Measurements from ENCODE around the gene AP2B1.
"Not testable (repeated sequence)": the region's sequence is repeated elsewhere in the genome, so short reads cannot be mapped to it uniquely, and the experiment has no call there.

Gene AP2B1

GRCh38 chr17:35596072-35596471, 8.9 kb downstream of the AP2B1 start:
- Histone ChIP-seq H3K4me3 (ENCODE audit: low read depth in 1 of 5, low read length in 5 of 5) (no peak overlapping the region), H3K27me3 (ENCODE audit: control insufficient read depth in 5 of 5, insufficient read depth in 4 of 5, low read length in 5 of 5) (no peaks in the 10 kb centered on the region), H3K4me1 (ENCODE audit: control insufficient read depth in 5 of 5, insufficient read depth in 5 of 5, low read length in 5 of 5) (peaks cover 0 to 7% (median 0%) of the 10 kb centered on the region in 5 donors), H3K9me3 (ENCODE audit: control insufficient read depth in 5 of 5, low read length in 5 of 5) (no peaks in the 10 kb centered on the region), H3K27ac (ENCODE audit: low read depth, low read length) (no peak overlapping the region), H3K9ac (ENCODE audit: low read length in 5 of 5) (no peak overlapping the region), H3K36me3 (ENCODE audit: control insufficient read depth in 5 of 5, insufficient read depth in 5 of 5, low read length in 5 of 5) (peaks cover 32 to 48% (median 40%) of the 10 kb centered on the region in 5 donors)

GRCh38 chr17:35596530-35597233, 9.6 kb downstream of the AP2B1 start:
- no peak overlapping the region for H3K27ac ChIP-seq (ENCODE audit: low read depth, low read length)
- H3K9me3 ChIP-seq (ENCODE audit: control insufficient read depth in 5 of 5, low read length in 5 of 5), result no peaks in the 10 kb centered on the region
- H3K36me3 ChIP-seq (ENCODE audit: control insufficient read depth in 5 of 5, insufficient read depth in 5 of 5, low read length in 5 of 5), result peaks cover 35 to 53% (median 46%) of the 10 kb centered on the region in 5 donors

GRCh38 chr17:35597604-35598003, 10.5 kb downstream of the AP2B1 start:
- H3K9me3 ChIP-seq (ENCODE audit: control insufficient read depth in 5 of 5, low read length in 5 of 5), result no peaks in the 10 kb centered on the region
- H3K4me1 ChIP-seq (ENCODE audit: control insufficient read depth in 5 of 5, insufficient read depth in 5 of 5, low read length in 5 of 5), result peaks cover 0 to 7% (median 0%) of the 10 kb centered on the region in 5 donors
- H3K36me3 ChIP-seq (ENCODE audit: control insufficient read depth in 5 of 5, insufficient read depth in 5 of 5, low read length in 5 of 5), result peaks cover 37 to 59% (median 48%) of the 10 kb centered on the region in 5 donors
- H3K4me3 ChIP-seq (ENCODE audit: low read depth in 1 of 5, low read length in 5 of 5), result no peak overlapping the region
- H3K27me3 ChIP-seq (ENCODE audit: control insufficient read depth in 5 of 5, insufficient read depth in 4 of 5, low read length in 5 of 5), result no peaks in the 10 kb centered on the region
- H3K27ac ChIP-seq (ENCODE audit: low read depth, low read length), result no peak overlapping the region
- no peak overlapping the region for H3K9ac ChIP-seq (ENCODE audit: low read length in 5 of 5)

More at GRCh38 chr17:35596530-35597233, 9.6 kb downstream of the AP2B1 start:
- H3K9ac ChIP-seq (ENCODE audit: low read length in 5 of 5), result no peak overlapping the region
- no peaks in the 10 kb centered on the region for H3K27me3 ChIP-seq (ENCODE audit: control insufficient read depth in 5 of 5, insufficient read depth in 4 of 5, low read length in 5 of 5)
- H3K4me3 ChIP-seq (ENCODE audit: low read depth in 1 of 5, low read length in 5 of 5), result no peak overlapping the region
- H3K4me1 ChIP-seq (ENCODE audit: control insufficient read depth in 5 of 5, insufficient read depth in 5 of 5, low read length in 5 of 5), result peaks cover 0 to 7% (median 0%) of the 10 kb centered on the region in 5 donors

GRCh38 chr17:35603674-35604073, 16.6 kb downstream of the AP2B1 start:
- H3K36me3 ChIP-seq (ENCODE audit: control insufficient read depth in 5 of 5, insufficient read depth in 5 of 5, low read length in 5 of 5), result peaks cover 34 to 61% (median 47%) of the 10 kb centered on the region in 5 donors
- no peak overlapping the region for H3K9ac ChIP-seq (ENCODE audit: low read length in 5 of 5)
- no peaks in the 10 kb centered on the region for H3K9me3 ChIP-seq (ENCODE audit: control insufficient read depth in 5 of 5, low read length in 5 of 5)
- peaks cover 0 to 3% (median 0%) of the 10 kb centered on the region in 5 donors for H3K4me1 ChIP-seq (ENCODE audit: control insufficient read depth in 5 of 5, insufficient read depth in 5 of 5, low read length in 5 of 5)
- no peak overlapping the region for H3K4me3 ChIP-seq (ENCODE audit: low read depth in 1 of 5, low read length in 5 of 5)
- H3K27me3 ChIP-seq (ENCODE audit: control insufficient read depth in 5 of 5, insufficient read depth in 4 of 5, low read length in 5 of 5), result no peaks in the 10 kb centered on the region
- no peak overlapping the region for H3K27ac ChIP-seq (ENCODE audit: low read depth, low read length)

- H3K27ac ChIP-seq (ENCODE audit: low read depth, low read length), result no peak overlapping the region
- H3K4me1 ChIP-seq (ENCODE audit: control insufficient read depth in 5 of 5, insufficient read depth in 5 of 5, low read length in 5 of 5), result peaks cover 0 to 3% (median 0%) of the 10 kb centered on the region in 5 donors
- H3K9ac ChIP-seq (ENCODE audit: low read length in 5 of 5), result no peak overlapping the region
- no peaks in the 10 kb centered on the region for H3K27me3 ChIP-seq (ENCODE audit: control insufficient read depth in 5 of 5, insufficient read depth in 4 of 5, low read length in 5 of 5)
- H3K9me3 ChIP-seq (ENCODE audit: control insufficient read depth in 5 of 5, low read length in 5 of 5), result no peaks in the 10 kb centered on the region
- no peak overlapping the region for H3K4me3 ChIP-seq (ENCODE audit: low read depth in 1 of 5, low read length in 5 of 5)
- H3K36me3 ChIP-seq (ENCODE audit: control insufficient read depth in 5 of 5, insufficient read depth in 5 of 5, low read length in 5 of 5), result peaks cover 30 to 66% (median 46%) of the 10 kb centered on the region in 5 donors
These were observed 18.6 kb downstream of the AP2B1 start for GRCh38 chr17:35605678-35606077.

- H3K27ac ChIP-seq (ENCODE audit: low read depth, low read length), result no peak overlapping the region
- no peaks in the 10 kb centered on the region for H3K27me3 ChIP-seq (ENCODE audit: control insufficient read depth in 5 of 5, insufficient read depth in 4 of 5, low read length in 5 of 5)
- H3K4me1 ChIP-seq (ENCODE audit: control insufficient read depth in 5 of 5, insufficient read depth in 5 of 5, low read length in 5 of 5), result peaks cover 0 to 3% (median 0%) of the 10 kb centered on the region in 5 donors
These were observed 20.2 kb downstream of the AP2B1 start for GRCh38 chr17:35607239-35607847.

GRCh38 chr17:35609831-35610230, 22.7 kb downstream of the AP2B1 start:
- Histone ChIP-seq H3K27ac (ENCODE audit: low read depth, low read length) (no peak overlapping the region), H3K36me3 (ENCODE audit: control insufficient read depth in 5 of 5, insufficient read depth in 5 of 5, low read length in 5 of 5) (peaks cover 23 to 51% (median 44%) of the 10 kb centered on the region in 5 donors), H3K4me3 (ENCODE audit: low read depth in 1 of 5, low read length in 5 of 5) (no peak overlapping the region), H3K27me3 (ENCODE audit: control insufficient read depth in 5 of 5, insufficient read depth in 4 of 5, low read length in 5 of 5) (no peaks in the 10 kb centered on the region), H3K9me3 (ENCODE audit: control insufficient read depth in 5 of 5, low read length in 5 of 5) (no peaks in the 10 kb centered on the region), H3K9ac (ENCODE audit: low read length in 5 of 5) (no peak overlapping the region), H3K4me1 (ENCODE audit: control insufficient read depth in 5 of 5, insufficient read depth in 5 of 5, low read length in 5 of 5) (peaks cover 0 to 3% (median 0%) of the 10 kb centered on the region in 5 donors)

More at GRCh38 chr17:35607239-35607847, 20.2 kb downstream of the AP2B1 start:
- H3K9ac ChIP-seq (ENCODE audit: low read length in 5 of 5), result no peak overlapping the region
- no peak overlapping the region for H3K4me3 ChIP-seq (ENCODE audit: low read depth in 1 of 5, low read length in 5 of 5)
- H3K36me3 ChIP-seq (ENCODE audit: control insufficient read depth in 5 of 5, insufficient read depth in 5 of 5, low read length in 5 of 5), result peaks cover 30 to 66% (median 48%) of the 10 kb centered on the region in 5 donors
- H3K9me3 ChIP-seq (ENCODE audit: control insufficient read depth in 5 of 5, low read length in 5 of 5), result no peaks in the 10 kb centered on the region

- not testable (repeated sequence) for H3K9ac ChIP-seq (ENCODE audit: low read length in 5 of 5); H3K9me3 ChIP-seq (ENCODE audit: control insufficient read depth in 5 of 5, low read length in 5 of 5); H3K27me3 ChIP-seq (ENCODE audit: control insufficient read depth in 5 of 5, insufficient read depth in 4 of 5, low read length in 5 of 5); H3K4me3 ChIP-seq (ENCODE audit: low read depth in 1 of 5, low read length in 5 of 5); H3K4me1 ChIP-seq (ENCODE audit: control insufficient read depth in 5 of 5, insufficient read depth in 5 of 5, low read length in 5 of 5); H3K27ac ChIP-seq (ENCODE audit: low read depth, low read length)
- peaks cover 21 to 46% (median 39%) of the 10 kb centered on the region in 5 donors for H3K36me3 ChIP-seq (ENCODE audit: control insufficient read depth in 5 of 5, insufficient read depth in 5 of 5, low read length in 5 of 5)
These were observed 23.6 kb downstream of the AP2B1 start for GRCh38 chr17:35610746-35611145.

GRCh38 chr17:35612924-35613521, 25.9 kb downstream of the AP2B1 start:
- no peak overlapping the region for H3K27ac ChIP-seq (ENCODE audit: low read depth, low read length)
- H3K4me3 ChIP-seq (ENCODE audit: low read depth in 1 of 5, low read length in 5 of 5), result no peak overlapping the region
- H3K9me3 ChIP-seq (ENCODE audit: control insufficient read depth in 5 of 5, low read length in 5 of 5), result no peaks in the 10 kb centered on the region
- H3K27me3 ChIP-seq (ENCODE audit: control insufficient read depth in 5 of 5, insufficient read depth in 4 of 5, low read length in 5 of 5), result no peaks in the 10 kb centered on the region
- peaks cover 0 to 3% (median 0%) of the 10 kb centered on the region in 5 donors for H3K4me1 ChIP-seq (ENCODE audit: control insufficient read depth in 5 of 5, insufficient read depth in 5 of 5, low read length in 5 of 5)
- H3K36me3 ChIP-seq (ENCODE audit: control insufficient read depth in 5 of 5, insufficient read depth in 5 of 5, low read length in 5 of 5), result peaks cover 13 to 34% (median 31%) of the 10 kb centered on the region in 5 donors
- H3K9ac ChIP-seq (ENCODE audit: low read length in 5 of 5), result no peak overlapping the region

GRCh38 chr17:35614810-35615209, 27.7 kb downstream of the AP2B1 start:
- Histone ChIP-seq H3K27me3 (ENCODE audit: control insufficient read depth in 5 of 5, insufficient read depth in 4 of 5, low read length in 5 of 5) (no peaks in the 10 kb centered on the region), H3K9ac (ENCODE audit: low read length in 5 of 5) (no peak overlapping the region), H3K4me1 (ENCODE audit: control insufficient read depth in 5 of 5, insufficient read depth in 5 of 5, low read length in 5 of 5) (peaks cover 0 to 3% (median 0%) of the 10 kb centered on the region in 5 donors), H3K9me3 (ENCODE audit: control insufficient read depth in 5 of 5, low read length in 5 of 5) (no peaks in the 10 kb centered on the region), H3K27ac (ENCODE audit: low read depth, low read length) (no peak overlapping the region), H3K4me3 (ENCODE audit: low read depth in 1 of 5, low read length in 5 of 5) (no peak overlapping the region), H3K36me3 (ENCODE audit: control insufficient read depth in 5 of 5, insufficient read depth in 5 of 5, low read length in 5 of 5) (peaks cover 7 to 23% (median 16%) of the 10 kb centered on the region in 5 donors)

Measured in subcutaneous abdominal adipose tissue (tissue), 5 donors.